Dendritic cell treated with granulocyte-macrophage colony-stimulating factor and Interleukin-4, amounts not matched to agents 40 ng/mL and 50 ng/mL, for 4 days (primary cell): Measurements from ENCODE around the gene IL1RAP.

Experiments
- H3K27ac Mint-ChIP-seq: one replicate; pipeline ENCODE4 v1.8.0; 2022; ENCODE audit warnings: mild to moderate bottlenecking, mixed read lengths
- H3K27me3 Mint-ChIP-seq: one replicate; pipeline ENCODE4 v1.8.0; 2022; ENCODE audit warnings: mild to moderate bottlenecking, mixed read lengths
- H3K36me3 Mint-ChIP-seq: one replicate; pipeline ENCODE4 v1.8.0; 2022; ENCODE audit warnings: low read depth, mixed read lengths
- H3K4me1 Mint-ChIP-seq: one replicate; pipeline ENCODE4 v1.8.0; 2022; ENCODE audit warnings: low read depth, mixed read lengths
- H3K4me3 Mint-ChIP-seq: one replicate; pipeline ENCODE4 v1.8.0; 2022; ENCODE audit warnings: mild to moderate bottlenecking, moderate library complexity, mixed read lengths
- H3K9me3 Mint-ChIP-seq: one replicate; pipeline ENCODE4 v1.8.0; 2022; ENCODE audit warnings: mixed read lengths
- intact Hi-C: fragments of 100-400 bp; cut with micrococcal nuclease; formaldehyde crosslinking; loops from one replicate; pipeline ENCODE4 v1.15.0; 2022

The IL1RAP gene

DNA sequence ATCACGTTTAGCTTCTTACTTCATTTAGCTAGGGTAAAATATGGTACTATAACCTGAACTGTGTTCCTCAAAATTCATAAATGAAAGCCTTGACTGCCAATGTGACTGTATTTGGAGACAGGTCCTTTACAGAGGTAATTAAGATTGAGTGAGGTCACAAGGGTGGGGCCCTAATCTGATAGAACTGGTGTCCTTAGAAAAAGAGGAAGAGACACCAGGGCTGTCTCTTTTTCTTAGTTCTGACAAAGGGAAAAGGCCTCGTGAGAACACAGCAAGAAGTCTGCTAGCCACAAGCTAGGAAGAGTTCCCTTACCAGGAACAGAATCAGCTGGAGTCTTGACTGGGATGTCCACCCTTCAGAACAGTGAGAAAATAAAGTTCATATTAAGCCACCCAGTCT, 185.9 kb downstream of the IL1RAP start:
- H3K27ac Mint-ChIP-seq = no peak overlapping the region
- intact Hi-C loops = loop anchor here (5.0 to 10.0 kb wide), 3 partner anchors 252 to 735 kb away; partner anchors contain the start of gene TMEM207
- peaks cover 1% of the 10 kb centered on the region for H3K27me3 Mint-ChIP-seq
- H3K4me1 Mint-ChIP-seq = peaks cover 12% of the 10 kb centered on the region
- H3K9me3 Mint-ChIP-seq = peaks cover 12% of the 10 kb centered on the region
- no peaks in the 10 kb centered on the region for H3K36me3 Mint-ChIP-seq
- no peak overlapping the region for H3K4me3 Mint-ChIP-seq

DNA sequence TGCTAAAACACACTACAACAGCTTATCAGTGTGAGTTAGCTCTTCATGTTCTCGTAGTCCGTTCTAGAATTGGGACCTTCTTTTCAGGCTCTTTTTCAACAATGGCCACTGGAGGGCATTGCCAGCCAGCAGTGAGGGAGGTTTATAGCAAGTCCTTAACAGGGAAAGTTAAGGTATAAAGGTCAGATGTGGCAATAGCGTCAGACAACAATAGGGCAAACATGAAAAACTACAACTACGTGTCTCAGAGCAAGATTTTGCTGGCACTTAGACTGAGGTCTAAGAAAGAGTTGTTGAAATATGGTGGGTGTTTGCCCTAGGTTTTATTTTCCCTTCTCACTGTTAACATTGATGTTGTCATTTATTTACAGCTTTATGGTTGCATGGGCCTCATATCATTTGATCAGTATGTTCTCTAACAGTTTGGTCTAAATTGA, 187.2 kb downstream of the IL1RAP start:
- intact Hi-C loops = loop anchor here (10.0 kb wide), 1 partner anchor 736 kb away; no protein-coding TSS in a partner anchor
- Mint-ChIP-seq H3K4me1 (peaks cover 12% of the 10 kb centered on the region), H3K27me3 (peaks cover 1% of the 10 kb centered on the region), H3K27ac (no peak overlapping the region), H3K4me3 (no peak overlapping the region), H3K36me3 (no peaks in the 10 kb centered on the region), H3K9me3 (peaks cover 12% of the 10 kb centered on the region)

DNA sequence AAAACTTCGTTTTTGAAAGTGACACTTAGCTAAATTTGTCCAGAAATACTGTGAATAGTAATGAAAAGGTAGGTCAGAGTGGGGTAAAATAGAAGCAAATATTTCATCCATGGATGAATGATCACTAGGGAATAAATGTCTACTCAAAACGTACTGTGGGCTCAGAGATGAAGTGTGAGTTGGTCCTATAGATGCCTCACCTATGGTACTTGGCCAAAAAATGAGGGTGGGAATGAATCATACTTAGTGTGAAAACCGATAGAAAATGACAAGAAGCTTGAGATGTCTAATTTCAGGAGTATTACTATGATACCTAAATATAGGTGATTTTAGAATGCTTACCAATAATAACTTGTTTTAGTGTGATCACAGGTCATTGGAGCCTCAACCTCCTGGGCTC, 192.7 kb downstream of the IL1RAP start:
- H3K36me3 Mint-ChIP-seq = no peaks in the 10 kb centered on the region
- H3K4me1 Mint-ChIP-seq = no peaks in the 10 kb centered on the region
- no peak overlapping the region for H3K27ac Mint-ChIP-seq
- no peaks in the 10 kb centered on the region for H3K9me3 Mint-ChIP-seq
- no peak overlapping the region for H3K4me3 Mint-ChIP-seq
- intact Hi-C loops = loop anchor here (10.0 kb wide), 1 partner anchor 742 kb away; no protein-coding TSS in a partner anchor
- H3K27me3 Mint-ChIP-seq = no peaks in the 10 kb centered on the region
